GM19397 (cell line): Measurements from ENCODE around the gene ADGRL1.
"Not testable (repeated sequence)": the region's sequence is repeated elsewhere in the genome, so short reads cannot be mapped to it uniquely, and the experiment has no call there.

Experiments used
- ATAC-seq: cut with Tn5 transposase; IDR thresholded peaks from one replicate; pipeline ENCODE4 v1.9.1; 2021; ENCODE audit warnings: mild to moderate bottlenecking, moderate library complexity; ENCODE audit not compliant: unreplicated experiment

Gene ADGRL1

GRCh38 chr19:14164082-14164481, 41.9 kb downstream of the ADGRL1 start:
- no peak for ATAC-seq

GRCh38 chr19:14162871-14163297, 43.1 kb downstream of the ADGRL1 start:
- no peak for ATAC-seq

- ATAC-seq: no peak
Observed at GRCh38 chr19:14161305-14161704, 44.7 kb downstream of the ADGRL1 start.

- ATAC-seq: no peak
Observed at GRCh38 chr19:14160017-14160703, 45.8 kb downstream of the ADGRL1 start.

GRCh38 chr19:14159059-14159458, 46.9 kb downstream of the ADGRL1 start:
- ATAC-seq: no peak

GRCh38 chr19:14158276-14159023, 47.5 kb downstream of the ADGRL1 start:
- no peak for ATAC-seq

GRCh38 chr19:14156971-14157717, 48.8 kb downstream of the ADGRL1 start:
- ATAC-seq: no peak

GRCh38 chr19:14156122-14156521, 49.8 kb downstream of the ADGRL1 start:
- ATAC-seq: no peak

GRCh38 chr19:14155371-14155770, 50.6 kb downstream of the ADGRL1 start:
- ATAC-seq: no peak

GRCh38 chr19:14152713-14153112, 53.3 kb downstream of the ADGRL1 start:
- ATAC-seq: no peak

- ATAC-seq: no peak
Observed at GRCh38 chr19:14150770-14151661, 55.0 kb downstream of the ADGRL1 start.

GRCh38 chr19:14150041-14150769, 55.8 kb downstream of the ADGRL1 start:
- ATAC-seq: no peak

GRCh38 chr19:14149509-14149994, 56.4 kb downstream of the ADGRL1 start:
- no peak for ATAC-seq

- ATAC-seq: no peak
Observed at GRCh38 chr19:14148751-14149410, 57.1 kb downstream of the ADGRL1 start.

- no peak for ATAC-seq
Observed at GRCh38 chr19:14147797-14148605, 58.0 kb downstream of the ADGRL1 start.

- no peak for ATAC-seq
Observed at GRCh38 chr19:14146789-14147216, 59.2 kb downstream of the ADGRL1 start.

GRCh38 chr19:14146169-14146568, 59.8 kb downstream of the ADGRL1 start:
- not testable (repeated sequence) for ATAC-seq

GRCh38 chr19:14145381-14145780, 60.6 kb downstream of the ADGRL1 start:
- no peak for ATAC-seq
